ENCODE data around the gene POTEB3. TPM values are rescaled to one million over a fixed set of nuclear protein-coding genes. Genes with fewer than 3 reads are reported as not detected.
"Not testable (repeated sequence)": the region's sequence is repeated elsewhere in the genome, so short reads cannot be mapped to it uniquely, and the experiment has no call there.

POTEB3 gene
- total and polyA plus RNA-seq, 11 donors: not detected

GRCh38 chr15:21383866-21384485 lies 56.3 kb downstream of the POTEB3 start:
- H3K4me3 ChIP-seq; H3K9me3 ChIP-seq; intact Hi-C loops (cut with DNase I); H3K27ac ChIP-seq; DNase-seq; H3K4me1 ChIP-seq; ATAC-seq; H3K27me3 ChIP-seq; H3K36me3 ChIP-seq: not testable (repeated sequence)
- WGBS, 4 donors: 81% methylated on average over 4 of the region's 24 CpGs; no CpG with 5 or more reads in 3 of the 4 donors

DNA sequence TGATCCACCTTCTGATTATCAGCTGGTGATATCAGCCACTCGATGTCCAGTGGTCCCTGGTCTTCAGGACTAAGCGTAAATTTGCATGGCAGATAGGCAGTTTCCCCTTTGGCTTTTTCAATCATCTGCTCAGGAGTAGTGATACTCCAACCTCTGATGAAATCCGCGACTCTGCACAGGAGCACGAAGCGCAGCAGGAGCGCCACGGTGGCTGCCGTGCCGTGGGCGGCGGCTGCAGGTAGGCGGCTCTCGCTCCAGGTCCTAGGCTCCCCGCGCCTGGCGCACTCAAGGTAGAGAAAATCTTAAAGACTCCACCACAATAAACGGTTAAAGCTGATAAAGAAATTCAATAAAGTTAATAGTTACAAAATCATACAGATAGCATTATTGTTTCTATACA lies 66.6 kb downstream of the POTEB3 start:
- H3K4me3 ChIP-seq; H3K36me3 ChIP-seq; ATAC-seq; H3K4me1 ChIP-seq; H3K9me3 ChIP-seq; DNase-seq; H3K27me3 ChIP-seq; H3K27ac ChIP-seq; intact Hi-C loops (cut with DNase I): not testable (repeated sequence)
- WGBS, 4 donors: 77 to 86% methylated on average over 3 to 15 of the region's 18 CpGs; no CpG with 5 or more reads in 2 of the 4 donors

GRCh38 chr15:21369177-21369576 lies 71.1 kb downstream of the POTEB3 start:
- H3K27me3 ChIP-seq; H3K4me1 ChIP-seq; intact Hi-C loops (cut with DNase I); H3K9me3 ChIP-seq; H3K27ac ChIP-seq; DNase-seq; ATAC-seq; H3K36me3 ChIP-seq; H3K4me3 ChIP-seq: not testable (repeated sequence)
- WGBS, 4 donors: 92 to 97% methylated on average over 10 to 12 of the region's 26 CpGs; no CpG with 5 or more reads in 2 of the 4 donors

GRCh38 chr15:21368625-21369024 lies 71.7 kb downstream of the POTEB3 start:
- 95% methylated on average over 10 of the region's 22 CpGs; no CpG with 5 or more reads in 3 of the 4 donors for WGBS, 4 donors

More at GRCh38 chr15:21368625-21369024, 71.7 kb downstream of the POTEB3 start:
- H3K27me3 ChIP-seq; H3K4me3 ChIP-seq; H3K27ac ChIP-seq; ATAC-seq; H3K9me3 ChIP-seq; H3K4me1 ChIP-seq; intact Hi-C loops (cut with DNase I); DNase-seq; H3K36me3 ChIP-seq: not testable (repeated sequence)

Small RNA genes lying within 50 kb of the gene (microRNA-seq; reads per million reads assigned to microRNA genes)
- gene MIR3118-3: 0 reads per million in 4 donors
